Measurements from ENCODE around the gene PHOX2B. TPM values are rescaled to one million over a fixed set of nuclear protein-coding genes. Genes with fewer than 3 reads are reported as not detected.

PHOX2B gene
- total RNA-seq, 2 donors from 2014 or later: not detected

DNA sequence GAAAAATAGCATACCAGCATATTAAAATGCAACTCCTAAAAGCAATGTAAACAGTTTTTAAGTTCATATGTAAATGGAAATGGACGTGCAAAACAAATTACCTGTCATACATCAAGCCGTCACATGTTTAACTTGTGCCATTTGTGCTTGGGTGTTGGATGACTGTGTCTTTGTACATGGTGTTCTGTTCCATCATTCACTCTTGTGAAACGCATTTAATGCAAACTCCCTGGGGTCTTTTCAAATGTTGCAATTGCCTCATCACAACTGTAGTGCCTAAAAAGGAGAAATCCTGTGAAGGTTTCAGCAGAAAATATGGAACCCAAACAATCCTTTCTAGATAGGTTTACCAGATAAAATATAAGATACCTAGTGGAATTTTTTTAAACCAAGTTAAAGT is 52.4 kb downstream of the PHOX2B start:
- DNase-seq (ENCODE audit: low spot score in 2 of 2) (no peak), ATAC-seq (no peak)
- Mint-ChIP-seq H3K27ac (no peak overlapping the region), H3K9me3 (no peaks in the 10 kb centered on the region), H3K36me3 (no peaks in the 10 kb centered on the region)

Other genes with a start within 250 kb of the PHOX2B start
- gene LIMCH1, start 210.6 kb downstream of the PHOX2B start, total RNA-seq: not detected
- gene TMEM33, start 186.7 kb upstream of the PHOX2B start, total RNA-seq: 10 to 100 TPM; 38.7 to 45.6 TPM
- under 1 TPM; 0.21 to 0.27 TPM for gene DCAF4L1, start 233.0 kb upstream of the PHOX2B start, total RNA-seq
- 10 to 100 TPM; 23.5 to 59.4 TPM for gene SLC30A9, start 241.8 kb upstream of the PHOX2B start, total RNA-seq